Karpas-422 (cell line): ENCODE measurements around the gene CFAP100. TPM values are rescaled to one million over a fixed set of nuclear protein-coding genes. Genes with fewer than 3 reads are reported as not detected.

Source experiments
- DNase-seq: peaks from one replicate; pipeline ENCODE4 v3.0.0-alpha.2; 2015
- H2AFZ ChIP-seq: fragments of 200-600 bp; sonication (generic); 2 replicates; pipeline ENCODE4 v1.6.1; 2014; ENCODE audit warnings: antibody characterized with exemption, low read length, mixed read lengths
- H3K27ac ChIP-seq: fragments of 200-600 bp; sonication (generic); 2 replicates; pipeline ENCODE4 v1.5.1; 2014; ENCODE audit warnings: mild to moderate bottlenecking, low read length, moderate library complexity
- H3K27me3 ChIP-seq: fragments of 200-600 bp; sonication (generic); 2 replicates; pipeline ENCODE4 v1.6.1; 2014; ENCODE audit warnings: low read length, mixed read lengths
- H3K36me3 ChIP-seq: fragments of 200-600 bp; sonication (generic); 2 replicates; pipeline ENCODE4 v1.6.1; 2014; ENCODE audit warnings: low read length, mixed read lengths; ENCODE audit not compliant: insufficient read depth
- H3K4me1 ChIP-seq: fragments of 200-600 bp; sonication (generic); 2 replicates; pipeline ENCODE4 v1.6.1; 2014; ENCODE audit warnings: mild to moderate bottlenecking, low read length, mixed read lengths
- H3K4me2 ChIP-seq: fragments of 200-600 bp; sonication (generic); 2 replicates; pipeline ENCODE4 v1.6.1; 2014; ENCODE audit warnings: low read length, low read depth, mild to moderate bottlenecking; ENCODE audit not compliant: poor library complexity, severe bottlenecking
- H3K4me3 ChIP-seq: fragments of 200-600 bp; sonication (generic); 2 replicates; pipeline ENCODE4 v1.5.1; 2014; ENCODE audit warnings: mild to moderate bottlenecking, antibody characterized with exemption, low read length, mixed read lengths
- H3K79me2 ChIP-seq: fragments of 200-600 bp; sonication (generic); 2 replicates; pipeline ENCODE4 v1.6.1; 2014; ENCODE audit warnings: mild to moderate bottlenecking, low read length, mixed read lengths
- H3K9ac ChIP-seq: fragments of 200-600 bp; sonication (generic); 2 replicates; pipeline ENCODE4 v1.6.0; 2014; ENCODE audit warnings: low read length
- H3K9me2 ChIP-seq: fragments of 200-600 bp; sonication (generic), shearing (Covaris generic); replicated peaks from 2 replicates; pipeline ENCODE4 v1.6.0; 2014; ENCODE audit warnings: mild to moderate bottlenecking, low read length, moderate library complexity; ENCODE audit not compliant: insufficient read depth
- H3K9me3 ChIP-seq: fragments of 300-700, 200-600 bp; sonication (generic); 2 replicates; pipeline ENCODE4 v1.6.1; 2014; ENCODE audit warnings: low read length, mixed read lengths
- H4K20me1 ChIP-seq: fragments of 200-600 bp; sonication (generic); 2 replicates; pipeline ENCODE4 v1.6.1; 2014; ENCODE audit warnings: mild to moderate bottlenecking, antibody characterized with exemption, low read length, low read depth; ENCODE audit not compliant: insufficient read depth
- total RNA-seq: library from RNA; depleted of rRNA; stranded (reverse); fragments of >200 nt; shearing (Covaris generic); gene quantifications from 2 replicates; pipeline ENCODE4 v1.2.3, GENCODE V29; 2014; ENCODE audit warnings: low replicate concordance

Gene CFAP100
- total RNA-seq, 1 experiment from 2014 or later = not detected

- no peaks in the 10 kb centered on the region for H3K36me3 ChIP-seq
- H3K9me2 ChIP-seq = no peaks in the 10 kb centered on the region
- H3K9ac ChIP-seq = no peak overlapping the region
- no peaks in the 10 kb centered on the region for H3K4me1 ChIP-seq
- H3K4me3 ChIP-seq = no peak overlapping the region
- H2AFZ ChIP-seq = no peak overlapping the region
- H3K79me2 ChIP-seq = no peaks in the 10 kb centered on the region
- no peak for DNase-seq
- H3K9me3 ChIP-seq = peaks cover 8% of the 10 kb centered on the region; the same call in 1 of the 2 replicates
- no peak overlapping the region for H3K4me2 ChIP-seq
- H3K27ac ChIP-seq = no peak overlapping the region
- H3K27me3 ChIP-seq = no peaks in the 10 kb centered on the region
- H4K20me1 ChIP-seq = no peaks in the 10 kb centered on the region
Observed at GRCh38 chr3:126423191-126424038, 28.7 kb downstream of the CFAP100 start.

- Histone ChIP-seq H4K20me1 (no peaks in the 10 kb centered on the region), H3K79me2 (no peaks in the 10 kb centered on the region), H3K9ac (no peak overlapping the region), H3K4me1 (no peaks in the 10 kb centered on the region), H3K36me3 (no peaks in the 10 kb centered on the region), H3K27ac (no peak overlapping the region), H3K4me3 (no peak overlapping the region), H3K9me3 (peaks cover 8% of the 10 kb centered on the region; the same call in 1 of the 2 replicates), H3K4me2 (no peak overlapping the region), H3K9me2 (no peaks in the 10 kb centered on the region), H3K27me3 (no peaks in the 10 kb centered on the region), H2AFZ (no peak overlapping the region)
- no peak for DNase-seq
Observed at GRCh38 chr3:126424039-126424717, 29.5 kb downstream of the CFAP100 start.

DNA sequence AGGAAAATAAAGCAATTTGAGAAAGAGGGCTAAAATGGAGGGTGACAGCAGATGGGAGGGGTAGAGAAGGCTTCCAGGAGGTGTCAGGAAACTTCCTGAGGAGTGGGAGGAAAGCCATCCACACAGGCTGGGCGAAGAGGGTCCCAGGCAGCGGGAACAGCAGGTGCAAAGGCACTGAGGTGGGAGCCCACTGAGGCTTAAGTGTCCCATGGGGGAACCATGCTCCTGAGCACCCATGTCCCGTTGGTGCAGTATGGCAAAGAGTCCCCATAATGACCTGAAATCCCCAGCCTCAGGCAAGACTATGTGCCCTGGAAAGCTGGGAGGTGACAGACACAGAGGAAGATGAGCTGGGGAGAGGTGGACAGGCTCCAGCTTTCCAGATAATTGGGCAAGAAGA, 30.0 kb downstream of the CFAP100 start:
- Histone ChIP-seq H3K4me2 (no peak overlapping the region), H3K79me2 (no peaks in the 10 kb centered on the region), H3K9me2 (no peaks in the 10 kb centered on the region), H3K9ac (no peak overlapping the region), H3K9me3 (peaks cover 8% of the 10 kb centered on the region; the same call in 1 of the 2 replicates), H3K4me1 (no peaks in the 10 kb centered on the region), H3K27me3 (no peaks in the 10 kb centered on the region), H3K36me3 (no peaks in the 10 kb centered on the region), H3K27ac (no peak overlapping the region), H2AFZ (no peak overlapping the region), H4K20me1 (no peaks in the 10 kb centered on the region), H3K4me3 (no peak overlapping the region)
- no peak for DNase-seq

GRCh38 chr3:126431103-126431534, 36.4 kb downstream of the CFAP100 start:
- no peak for DNase-seq
- no peaks in the 10 kb centered on the region for H3K36me3 ChIP-seq
- no peak overlapping the region for H3K9ac ChIP-seq
- no peak overlapping the region for H3K27ac ChIP-seq
- H3K27me3 ChIP-seq = no peaks in the 10 kb centered on the region
- H3K4me3 ChIP-seq = no peak overlapping the region
- H3K79me2 ChIP-seq = no peaks in the 10 kb centered on the region
- peaks cover under 1% of the 10 kb centered on the region; the same call in 1 of the 2 replicates for H3K9me3 ChIP-seq
- no peaks in the 10 kb centered on the region for H3K9me2 ChIP-seq
- H2AFZ ChIP-seq = no peak overlapping the region
- H4K20me1 ChIP-seq = no peaks in the 10 kb centered on the region
- H3K4me1 ChIP-seq = no peaks in the 10 kb centered on the region
- H3K4me2 ChIP-seq = no peak overlapping the region

- Histone ChIP-seq H3K36me3 (no peaks in the 10 kb centered on the region), H3K4me3 (no peak overlapping the region)
Observed at GRCh38 chr3:126432361-126433104, 37.8 kb downstream of the CFAP100 start.

DNA sequence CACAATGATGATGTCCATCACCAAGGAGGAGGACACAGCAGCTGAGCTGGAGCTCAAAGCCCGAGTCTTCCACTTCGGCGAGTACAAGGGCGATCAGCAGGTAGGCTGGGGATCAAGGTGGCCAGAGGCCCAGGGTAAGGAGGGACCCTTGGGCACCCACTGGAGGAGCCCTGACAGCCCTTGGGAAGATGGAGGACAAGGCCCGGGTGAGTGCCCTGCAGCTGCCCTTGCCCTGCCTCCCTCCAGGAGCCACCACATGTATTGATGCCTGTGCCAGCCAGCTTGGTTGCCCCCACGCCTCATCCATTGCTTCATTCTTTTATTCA, 38.4 kb downstream of the CFAP100 start:
- H3K36me3 ChIP-seq = no peaks in the 10 kb centered on the region
- H3K4me1 ChIP-seq = no peaks in the 10 kb centered on the region
- no peaks in the 10 kb centered on the region for H3K9me2 ChIP-seq
- no peaks in the 10 kb centered on the region for H3K27me3 ChIP-seq
- no peak for DNase-seq
- no peak overlapping the region for H3K4me3 ChIP-seq
- H3K27ac ChIP-seq = no peak overlapping the region
- H3K9ac ChIP-seq = no peak overlapping the region
- H3K4me2 ChIP-seq = no peak overlapping the region
- H4K20me1 ChIP-seq = no peaks in the 10 kb centered on the region
- no peaks in the 10 kb centered on the region for H3K9me3 ChIP-seq
- H3K79me2 ChIP-seq = no peaks in the 10 kb centered on the region
- no peak overlapping the region for H2AFZ ChIP-seq

More at GRCh38 chr3:126432361-126433104, 37.8 kb downstream of the CFAP100 start:
- Histone ChIP-seq H3K4me2 (no peak overlapping the region), H3K9me3 (no peaks in the 10 kb centered on the region), H3K27me3 (no peaks in the 10 kb centered on the region), H4K20me1 (no peaks in the 10 kb centered on the region), H2AFZ (no peak overlapping the region), H3K9ac (no peak overlapping the region), H3K4me1 (no peaks in the 10 kb centered on the region), H3K9me2 (no peaks in the 10 kb centered on the region), H3K27ac (no peak overlapping the region), H3K79me2 (no peaks in the 10 kb centered on the region)
- DNase-seq = no peak

DNA sequence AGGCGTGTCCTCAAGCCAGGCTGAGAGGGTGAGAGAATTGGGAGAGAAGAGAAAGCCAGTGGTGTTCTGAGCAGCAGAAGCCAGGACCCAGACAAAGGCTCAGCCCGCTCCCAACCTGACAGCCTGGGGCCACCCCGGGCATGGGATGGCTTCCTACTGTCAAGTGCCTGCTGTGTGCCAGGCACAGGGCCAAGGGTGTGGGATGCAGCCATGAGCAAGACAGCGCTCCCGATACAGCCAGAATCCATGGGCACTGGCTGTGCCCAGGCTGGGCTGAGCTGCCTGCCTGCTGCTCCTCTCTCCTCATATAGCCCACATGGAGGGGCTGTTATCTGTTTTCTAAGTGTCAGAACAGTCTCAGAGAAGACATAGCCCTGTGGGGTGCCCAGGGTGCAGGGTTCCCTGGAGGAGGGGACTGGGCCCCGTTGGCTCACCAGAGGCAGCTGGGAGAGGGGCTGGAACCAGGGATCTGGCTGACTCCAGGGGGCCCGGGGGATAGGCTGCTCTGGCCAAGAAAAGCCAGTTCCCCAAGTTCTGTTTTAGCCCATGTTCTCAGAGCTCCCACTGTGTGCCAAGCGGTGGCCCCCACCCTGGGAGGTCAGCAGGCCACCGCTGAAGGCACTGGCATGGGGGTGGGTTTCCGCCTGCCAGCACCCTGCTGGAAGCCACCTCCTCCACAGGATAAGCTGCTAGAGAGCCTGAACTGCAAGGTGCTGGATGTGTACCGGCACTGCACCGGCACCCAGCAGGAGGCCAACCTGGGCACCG, 39.0 kb downstream of the CFAP100 start:
- Histone ChIP-seq H3K9me2 (no peaks in the 10 kb centered on the region), H3K79me2 (no peaks in the 10 kb centered on the region), H3K27me3 (no peaks in the 10 kb centered on the region), H3K9me3 (no peaks in the 10 kb centered on the region), H3K4me3 (no peak overlapping the region), H3K9ac (no peak overlapping the region), H2AFZ (no peak overlapping the region), H4K20me1 (no peaks in the 10 kb centered on the region), H3K36me3 (no peaks in the 10 kb centered on the region), H3K27ac (no peak overlapping the region), H3K4me1 (no peaks in the 10 kb centered on the region), H3K4me2 (no peak overlapping the region)
- DNase-seq = no peak
